ENCODE measurements around the gene ZSWIM3.
"Not testable (repeated sequence)": the region's sequence is repeated elsewhere in the genome, so short reads cannot be mapped to it uniquely, and the experiment has no call there.

ZSWIM3 gene

DNA sequence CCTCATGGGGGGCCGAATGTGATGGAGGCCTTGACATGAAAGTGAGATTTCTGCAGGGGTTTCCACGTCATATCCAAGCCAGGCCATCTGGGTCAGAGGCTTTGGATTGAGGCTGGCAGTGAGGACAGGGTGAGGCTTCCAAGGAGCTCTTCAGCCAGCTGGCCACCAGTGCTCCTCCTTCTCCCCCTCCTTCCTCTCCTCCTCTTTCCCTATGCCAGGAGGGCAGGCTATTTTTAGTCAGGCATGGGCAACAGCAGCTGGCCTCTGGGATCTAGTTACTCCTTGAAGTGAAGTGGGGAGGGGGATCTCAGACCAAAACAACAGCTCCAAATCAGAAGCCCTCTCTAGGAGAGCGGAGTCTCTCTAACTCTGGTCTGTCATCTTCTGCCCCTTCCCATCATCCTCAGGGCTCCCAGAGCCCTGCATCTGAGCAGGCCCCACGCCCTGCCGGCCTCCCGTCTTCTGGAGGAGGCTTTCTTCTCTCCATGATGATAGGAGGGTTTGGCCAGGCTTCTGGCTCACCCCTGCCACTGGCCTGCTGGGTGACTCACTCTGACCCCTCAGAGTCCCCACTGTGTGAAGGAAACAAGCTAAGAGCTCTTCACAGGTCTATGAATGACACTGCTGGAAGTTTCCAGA, 30.9 kb upstream of the ZSWIM3 start:
- H3K27me3 Mint-ChIP-seq: peaks cover 22% of the 10 kb centered on the region
- peaks cover 26% of the 10 kb centered on the region for H3K4me1 Mint-ChIP-seq
- no peaks in the 10 kb centered on the region for H3K36me3 Mint-ChIP-seq
- H3K4me3 Mint-ChIP-seq: no peak overlapping the region
- H3K9me3 Mint-ChIP-seq: no peaks in the 10 kb centered on the region
- ATAC-seq: no peak
- H3K27ac Mint-ChIP-seq: no peak overlapping the region

DNA sequence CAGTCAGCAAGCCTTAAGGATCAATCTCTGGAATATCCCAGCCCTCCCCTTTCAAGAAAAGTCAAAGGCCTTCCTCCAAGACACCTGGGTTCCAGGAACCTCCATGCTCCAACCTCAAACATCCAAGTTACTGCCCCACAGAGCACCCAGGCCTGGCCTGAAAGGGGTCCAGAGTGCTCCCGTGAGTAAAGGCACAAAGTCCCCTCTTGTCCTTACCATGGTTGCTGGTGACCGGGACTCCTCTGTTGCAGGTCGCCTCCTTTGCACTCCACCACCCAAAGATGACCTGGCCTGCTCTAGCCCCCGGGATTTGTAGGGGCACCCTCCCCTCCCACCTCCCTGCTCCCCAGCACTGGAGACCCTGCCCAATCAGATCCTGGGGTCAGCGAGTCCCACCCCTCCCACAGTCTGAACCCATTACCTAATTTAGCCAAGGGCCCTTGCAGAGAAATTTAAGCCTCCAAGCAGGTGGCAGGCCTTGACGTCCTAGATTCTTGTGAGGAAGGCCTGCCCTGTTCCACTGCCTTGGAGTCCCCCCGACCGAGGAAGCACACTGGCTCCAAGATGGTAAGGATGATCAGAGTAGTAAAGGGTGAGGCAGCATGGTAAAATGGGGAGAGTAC, 30.3 kb upstream of the ZSWIM3 start, which contains the start of gene TNNC2:
Gene TNNC2 (minus strand): TSS at position 283 of the 623 bp plus-strand sequence. CDS start 64 bp downstream, at position 219.
- no peak for ATAC-seq
- H3K36me3 Mint-ChIP-seq: no peaks in the 10 kb centered on the region
- no peak within 1 kb of the TSS for H3K4me3 Mint-ChIP-seq
- H3K9me3 Mint-ChIP-seq: no peaks in the 10 kb centered on the region
- peaks cover 26% of the 10 kb centered on the region for H3K4me1 Mint-ChIP-seq
- no peak within 1 kb of the TSS for H3K27ac Mint-ChIP-seq
- peaks cover 22% of the 10 kb centered on the region for H3K27me3 Mint-ChIP-seq

DNA sequence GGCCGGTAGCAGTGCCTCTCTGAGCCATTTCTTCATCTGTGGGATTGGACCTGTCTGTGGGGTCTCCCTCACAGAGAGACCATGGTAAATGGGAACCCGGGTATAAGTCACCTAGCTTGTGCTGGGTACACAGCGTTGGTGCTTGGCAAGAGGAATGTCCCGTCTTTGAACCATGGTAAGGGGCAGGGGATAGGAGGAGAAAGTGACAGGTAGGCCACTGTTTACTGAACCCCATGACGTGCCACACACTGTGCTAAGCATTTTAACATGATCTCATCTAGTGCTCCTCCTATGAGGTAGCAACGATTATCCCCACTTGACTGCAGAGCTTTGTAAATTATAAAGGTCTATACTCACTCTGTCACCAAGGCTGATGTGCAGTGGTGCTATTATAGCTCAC, 29.7 kb upstream of the ZSWIM3 start:
- peaks cover 21% of the 10 kb centered on the region for H3K27me3 Mint-ChIP-seq
- H3K36me3 Mint-ChIP-seq: no peaks in the 10 kb centered on the region
- H3K9me3 Mint-ChIP-seq: no peaks in the 10 kb centered on the region
- no peak overlapping the region for H3K27ac Mint-ChIP-seq
- no peak for ATAC-seq
- peaks cover 23% of the 10 kb centered on the region for H3K4me1 Mint-ChIP-seq
- no peak overlapping the region for H3K4me3 Mint-ChIP-seq

DNA sequence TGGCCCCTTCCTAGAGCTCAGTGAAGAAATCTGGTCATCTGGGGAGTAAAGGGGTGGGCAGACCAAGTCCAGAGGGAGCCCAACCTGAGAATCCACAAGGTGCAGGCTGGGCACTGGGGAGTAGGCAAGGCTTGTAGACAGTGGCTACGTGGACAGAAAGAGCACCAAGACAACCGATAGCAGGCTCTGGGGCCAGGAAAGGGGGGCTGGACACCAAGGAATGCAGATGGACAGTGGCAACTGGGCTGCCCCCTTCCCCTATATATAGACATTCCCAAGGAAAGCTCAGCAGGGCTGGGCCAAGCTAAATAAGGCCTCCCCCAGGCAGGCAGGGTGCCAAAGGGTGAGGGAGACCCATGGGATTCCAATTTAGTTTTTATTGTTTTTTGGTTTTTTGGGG, 28.8 kb upstream of the ZSWIM3 start:
- Mint-ChIP-seq H3K4me1 (peaks cover 25% of the 10 kb centered on the region), H3K27ac (no peak overlapping the region), H3K36me3 (no peaks in the 10 kb centered on the region), H3K27me3 (peaks cover 13% of the 10 kb centered on the region), H3K9me3 (no peaks in the 10 kb centered on the region), H3K4me3 (no peak overlapping the region)
- ATAC-seq: no peak

DNA sequence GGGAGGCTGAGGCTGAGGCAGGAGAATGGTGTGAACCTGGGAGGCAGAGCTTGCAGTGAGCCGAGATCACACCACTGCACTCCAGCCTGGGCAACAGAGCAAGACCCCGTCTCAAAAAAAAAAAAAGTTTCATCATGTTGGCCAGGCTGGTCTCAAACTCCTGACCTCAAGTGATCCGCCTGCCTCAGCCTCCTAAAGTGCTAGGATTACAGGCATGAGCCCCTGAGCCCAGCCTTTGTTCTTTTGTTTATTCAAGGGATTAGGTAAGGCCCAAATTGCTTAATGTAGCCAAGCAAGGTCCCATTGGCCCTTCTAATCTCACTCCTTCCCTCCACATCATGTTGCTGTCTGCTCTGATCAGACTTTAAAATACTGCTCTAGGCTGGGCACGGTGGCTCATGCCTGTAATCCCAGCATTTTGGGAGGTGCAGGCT, 27.7 kb upstream of the ZSWIM3 start:
- H3K27me3 Mint-ChIP-seq, H3K9me3 Mint-ChIP-seq, ATAC-seq, H3K36me3 Mint-ChIP-seq, H3K27ac Mint-ChIP-seq, H3K4me3 Mint-ChIP-seq: not testable (repeated sequence)
- H3K4me1 Mint-ChIP-seq: peaks cover 14% of the 10 kb centered on the region

DNA sequence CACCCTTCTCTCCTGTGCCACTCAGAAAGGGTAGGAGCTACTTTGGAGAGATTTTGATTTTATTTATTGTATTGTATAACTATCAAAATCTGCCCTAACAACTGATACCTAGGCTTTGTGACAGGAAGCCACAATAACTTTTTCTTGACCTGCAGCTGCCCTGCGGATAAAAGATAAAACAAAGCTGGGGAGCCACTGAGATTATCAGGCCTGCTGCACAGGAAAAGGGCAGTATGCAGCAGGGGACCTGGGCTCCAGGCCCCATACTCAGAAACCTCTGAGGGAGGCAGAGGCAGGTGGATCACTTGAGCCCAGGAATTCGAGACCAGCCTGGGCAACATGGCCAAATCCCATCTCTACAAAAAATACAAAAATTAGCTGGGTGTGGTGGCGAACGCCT, 24.8 kb upstream of the ZSWIM3 start:
- Mint-ChIP-seq H3K4me3 (peak overlapping the region; percentile 79), H3K9me3 (no peaks in the 10 kb centered on the region), H3K27ac (peak overlapping the region; percentile 69)

DNA sequence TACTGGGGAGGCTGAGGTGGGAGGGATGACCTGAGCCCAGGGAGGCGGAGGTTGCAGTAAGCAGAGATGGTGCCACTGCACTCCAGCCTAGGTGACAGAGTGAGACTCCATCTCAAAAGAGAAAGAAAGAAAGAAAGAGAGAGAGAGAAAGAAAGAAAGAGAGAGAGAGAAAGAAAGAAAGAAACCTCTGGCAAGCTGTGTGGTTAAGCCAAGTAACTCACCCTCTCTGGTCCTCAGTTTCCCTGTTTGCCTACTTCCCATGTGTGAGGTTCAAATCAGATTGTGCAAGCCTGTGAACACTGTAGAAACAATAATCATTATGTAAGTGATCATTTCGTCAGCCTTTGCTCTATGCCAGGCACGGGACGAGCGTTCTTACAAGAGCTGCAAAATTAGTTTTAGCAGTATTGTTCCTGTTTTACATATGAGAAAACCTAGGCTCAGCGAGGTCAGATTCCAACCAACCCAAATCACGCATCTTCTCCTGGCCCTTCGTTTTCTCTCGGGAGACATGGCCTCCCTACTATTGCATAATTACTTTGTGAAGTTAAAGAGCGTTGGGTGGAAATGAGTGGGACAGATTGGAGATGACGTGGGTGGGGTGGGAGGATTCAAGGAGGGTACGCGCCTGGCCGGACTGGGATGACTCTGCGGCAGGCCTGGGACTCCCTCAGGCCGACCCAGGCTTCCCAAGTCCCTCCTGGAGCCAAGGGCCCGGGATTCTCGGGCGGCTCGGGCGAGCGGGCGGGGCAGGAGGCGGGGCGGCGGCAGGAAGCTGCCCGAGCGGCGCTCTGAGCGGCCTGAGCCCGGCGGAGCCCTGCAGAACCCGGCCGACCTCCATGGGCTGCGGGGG, 24.2 kb upstream of the ZSWIM3 start, which contains the start of gene SNX21:
Gene SNX21 (plus strand): TSS at position 770 of the 853 bp plus-strand sequence. CDS start 121 bp downstream, outside the sequence.
- no peaks in the 10 kb centered on the region for H3K9me3 Mint-ChIP-seq
- ATAC-seq: peak; percentile 75
- H3K36me3 Mint-ChIP-seq: no peaks in the 10 kb centered on the region
- H3K27me3 Mint-ChIP-seq: no peaks in the 10 kb centered on the region
- H3K27ac Mint-ChIP-seq: peak within 1 kb of the TSS; percentile 69
- H3K4me3 Mint-ChIP-seq: peak within 1 kb of the TSS; percentile 79
- peaks cover 10% of the 10 kb centered on the region for H3K4me1 Mint-ChIP-seq

More for the DNA sequence above, 24.8 kb upstream of the ZSWIM3 start:
- ATAC-seq: no peak
- no peaks in the 10 kb centered on the region for H3K27me3 Mint-ChIP-seq
- H3K4me1 Mint-ChIP-seq: peaks cover 10% of the 10 kb centered on the region
- H3K36me3 Mint-ChIP-seq: no peaks in the 10 kb centered on the region

DNA sequence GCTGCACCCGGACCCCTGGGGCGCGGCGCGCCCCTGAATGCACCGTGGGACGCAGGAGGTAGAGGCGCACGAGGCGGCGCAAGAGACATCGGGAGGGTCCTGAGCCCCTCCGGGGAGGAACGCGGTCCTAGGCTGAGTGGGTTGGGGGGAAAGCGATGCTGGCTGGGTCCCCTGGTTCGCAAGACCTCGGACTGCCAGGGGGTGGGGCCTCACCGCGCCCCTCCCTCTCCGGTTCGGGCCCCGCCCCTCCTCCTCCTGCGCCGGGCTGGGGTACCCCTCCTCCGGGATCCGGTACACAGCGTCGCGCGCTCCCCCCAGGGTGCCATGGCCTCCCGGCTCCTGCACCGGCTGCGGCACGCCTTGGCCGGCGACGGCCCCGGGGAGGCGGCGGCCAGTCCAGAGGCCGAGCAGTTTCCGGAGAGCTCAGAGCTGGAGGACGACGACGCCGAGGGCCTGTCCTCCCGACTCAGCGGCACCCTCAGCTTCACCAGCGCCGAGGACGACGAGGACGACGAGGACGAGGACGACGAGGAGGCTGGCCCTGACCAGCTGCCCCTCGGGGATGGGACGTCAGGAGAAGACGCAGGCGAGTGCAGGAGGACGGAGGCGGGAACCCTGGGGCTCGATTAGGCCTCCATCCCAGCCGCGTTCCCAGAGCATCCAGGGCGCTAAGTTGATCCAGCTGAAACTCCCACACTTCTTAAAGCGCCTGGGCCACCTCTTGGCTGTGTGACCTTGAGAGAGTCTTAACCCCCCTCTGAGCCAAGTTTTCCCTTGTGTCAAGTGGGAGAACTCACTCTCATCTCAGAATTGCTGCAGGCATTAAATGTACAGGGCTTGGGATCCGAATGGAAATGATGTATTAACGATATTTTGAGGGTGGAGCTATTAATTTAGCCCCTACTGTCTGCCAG, 23.3 kb upstream of the ZSWIM3 start:
- Mint-ChIP-seq H3K27ac (peak overlapping the region; percentile 69), H3K4me3 (peak overlapping the region; percentile 79), H3K27me3 (no peaks in the 10 kb centered on the region), H3K4me1 (peaks cover 10% of the 10 kb centered on the region), H3K9me3 (no peaks in the 10 kb centered on the region), H3K36me3 (no peaks in the 10 kb centered on the region)
- ATAC-seq: peak; percentile 82

DNA sequence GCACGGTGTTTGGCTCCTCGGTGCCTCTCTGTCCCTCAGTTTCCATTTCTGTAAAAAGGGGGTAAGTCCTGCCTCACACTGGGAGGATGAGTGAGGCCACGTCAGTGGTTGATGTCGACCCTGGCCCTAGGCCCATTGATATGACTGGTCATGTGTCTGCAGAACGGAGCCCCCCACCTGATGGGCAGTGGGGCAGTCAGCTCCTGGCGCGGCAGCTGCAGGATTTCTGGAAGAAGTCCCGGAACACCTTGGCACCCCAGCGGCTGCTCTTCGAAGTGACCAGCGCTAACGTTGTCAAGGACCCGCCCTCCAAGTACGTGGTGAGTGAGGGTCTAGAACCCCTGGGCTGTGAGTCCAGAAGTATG, 22.6 kb upstream of the ZSWIM3 start:
- no peaks in the 10 kb centered on the region for H3K27me3 Mint-ChIP-seq
- H3K4me1 Mint-ChIP-seq: peaks cover 10% of the 10 kb centered on the region
- H3K4me3 Mint-ChIP-seq: peak overlapping the region; percentile 79
- ATAC-seq: no peak
- H3K27ac Mint-ChIP-seq: no peak overlapping the region
- H3K36me3 Mint-ChIP-seq: no peaks in the 10 kb centered on the region
- H3K9me3 Mint-ChIP-seq: no peaks in the 10 kb centered on the region

DNA sequence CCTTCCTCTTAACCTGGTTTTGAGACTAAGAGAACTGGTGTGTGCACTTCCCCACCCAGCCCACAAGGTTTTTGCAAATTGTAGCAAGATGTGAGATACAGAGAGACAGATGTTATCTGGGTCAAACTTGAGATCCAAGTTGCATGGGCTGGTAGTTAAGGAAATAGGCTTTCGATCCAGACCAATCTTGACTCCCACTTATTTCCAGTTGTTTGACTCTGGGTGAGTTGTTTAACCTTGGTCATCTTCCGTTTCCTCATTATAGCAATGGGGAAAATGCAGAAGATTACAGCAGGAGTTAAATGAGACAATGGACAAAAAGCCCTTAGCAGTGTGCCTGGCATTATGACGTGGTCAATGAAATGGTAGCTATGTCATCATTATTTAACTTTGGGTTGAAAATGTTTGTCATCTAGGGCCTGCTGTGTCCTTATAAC, 22.1 kb upstream of the ZSWIM3 start:
- Mint-ChIP-seq H3K4me3 (no peak overlapping the region), H3K4me1 (peaks cover 10% of the 10 kb centered on the region), H3K36me3 (no peaks in the 10 kb centered on the region), H3K27me3 (no peaks in the 10 kb centered on the region), H3K9me3 (no peaks in the 10 kb centered on the region), H3K27ac (no peak overlapping the region)
- no peak for ATAC-seq

DNA sequence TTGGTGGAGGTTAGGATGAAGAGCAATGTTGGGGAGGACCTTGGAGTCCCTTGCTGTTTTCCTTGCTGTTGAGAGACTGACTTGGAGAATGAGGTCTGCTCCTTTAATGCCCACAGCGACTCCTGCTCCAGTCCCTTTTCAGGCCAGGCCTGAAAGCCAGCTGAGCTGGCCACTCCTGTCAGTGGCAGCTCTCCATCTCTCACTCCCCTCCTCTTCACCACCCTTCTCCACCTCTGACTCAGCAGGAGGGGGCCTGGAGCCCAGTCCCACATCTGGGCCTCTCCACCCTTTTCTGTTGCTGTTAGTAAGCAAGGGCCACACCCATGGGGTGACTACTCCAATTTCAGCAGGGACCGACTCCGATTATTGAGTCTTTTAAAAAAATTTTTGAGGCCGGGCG, 21.6 kb upstream of the ZSWIM3 start:
- no peaks in the 10 kb centered on the region for H3K36me3 Mint-ChIP-seq
- no peak overlapping the region for H3K4me3 Mint-ChIP-seq
- no peaks in the 10 kb centered on the region for H3K9me3 Mint-ChIP-seq
- ATAC-seq: no peak
- no peaks in the 10 kb centered on the region for H3K27me3 Mint-ChIP-seq
- no peak overlapping the region for H3K27ac Mint-ChIP-seq
- H3K4me1 Mint-ChIP-seq: peaks cover 10% of the 10 kb centered on the region

DNA sequence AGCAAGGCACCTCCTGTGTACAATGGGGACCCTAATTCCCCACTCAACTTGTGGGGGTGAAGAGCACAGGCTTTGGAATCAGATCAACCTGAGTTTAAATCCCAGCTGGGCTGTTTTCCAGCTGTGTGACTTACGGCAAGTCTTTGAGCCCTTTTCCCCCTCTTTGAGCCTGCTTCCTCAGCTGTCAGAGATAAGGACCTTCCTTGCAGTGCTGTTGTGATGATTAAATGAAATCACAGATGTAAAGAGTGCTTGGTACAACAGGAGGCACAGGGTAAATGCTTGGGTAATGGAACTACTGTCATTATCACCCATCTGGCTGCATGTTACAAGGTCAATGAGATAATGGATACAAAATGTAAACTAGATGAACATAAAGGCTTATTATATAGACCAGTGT, 20.6 kb upstream of the ZSWIM3 start:
- H3K27me3 Mint-ChIP-seq: no peaks in the 10 kb centered on the region
- no peaks in the 10 kb centered on the region for H3K36me3 Mint-ChIP-seq
- no peak overlapping the region for H3K4me3 Mint-ChIP-seq
- H3K4me1 Mint-ChIP-seq: peaks cover 18% of the 10 kb centered on the region
- H3K9me3 Mint-ChIP-seq: no peaks in the 10 kb centered on the region
- no peak for ATAC-seq
- no peak overlapping the region for H3K27ac Mint-ChIP-seq

DNA sequence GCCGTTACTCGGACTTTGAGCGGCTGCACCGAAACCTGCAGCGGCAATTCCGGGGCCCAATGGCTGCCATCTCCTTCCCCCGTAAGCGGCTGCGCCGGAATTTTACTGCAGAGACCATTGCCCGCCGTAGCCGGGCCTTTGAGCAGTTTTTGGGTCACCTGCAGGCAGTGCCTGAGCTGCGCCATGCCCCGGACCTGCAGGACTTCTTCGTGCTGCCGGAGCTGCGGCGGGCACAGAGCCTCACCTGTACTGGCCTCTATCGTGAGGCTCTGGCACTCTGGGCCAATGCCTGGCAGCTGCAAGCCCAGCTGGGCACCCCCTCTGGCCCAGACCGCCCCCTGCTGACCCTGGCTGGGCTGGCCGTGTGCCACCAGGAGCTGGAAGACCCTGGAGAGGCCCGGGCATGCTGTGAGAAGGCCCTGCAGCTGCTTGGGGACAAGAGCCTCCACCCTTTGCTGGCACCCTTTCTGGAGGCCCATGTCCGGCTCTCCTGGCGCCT, 16.7 kb upstream of the ZSWIM3 start:
- H3K36me3 Mint-ChIP-seq: peaks cover 22% of the 10 kb centered on the region
- no peak for ATAC-seq
- H3K4me3 Mint-ChIP-seq: no peak overlapping the region
- H3K27ac Mint-ChIP-seq: peak overlapping the region; percentile 77
- no peaks in the 10 kb centered on the region for H3K27me3 Mint-ChIP-seq
- no peaks in the 10 kb centered on the region for H3K9me3 Mint-ChIP-seq
- H3K4me1 Mint-ChIP-seq: peaks cover 16% of the 10 kb centered on the region

DNA sequence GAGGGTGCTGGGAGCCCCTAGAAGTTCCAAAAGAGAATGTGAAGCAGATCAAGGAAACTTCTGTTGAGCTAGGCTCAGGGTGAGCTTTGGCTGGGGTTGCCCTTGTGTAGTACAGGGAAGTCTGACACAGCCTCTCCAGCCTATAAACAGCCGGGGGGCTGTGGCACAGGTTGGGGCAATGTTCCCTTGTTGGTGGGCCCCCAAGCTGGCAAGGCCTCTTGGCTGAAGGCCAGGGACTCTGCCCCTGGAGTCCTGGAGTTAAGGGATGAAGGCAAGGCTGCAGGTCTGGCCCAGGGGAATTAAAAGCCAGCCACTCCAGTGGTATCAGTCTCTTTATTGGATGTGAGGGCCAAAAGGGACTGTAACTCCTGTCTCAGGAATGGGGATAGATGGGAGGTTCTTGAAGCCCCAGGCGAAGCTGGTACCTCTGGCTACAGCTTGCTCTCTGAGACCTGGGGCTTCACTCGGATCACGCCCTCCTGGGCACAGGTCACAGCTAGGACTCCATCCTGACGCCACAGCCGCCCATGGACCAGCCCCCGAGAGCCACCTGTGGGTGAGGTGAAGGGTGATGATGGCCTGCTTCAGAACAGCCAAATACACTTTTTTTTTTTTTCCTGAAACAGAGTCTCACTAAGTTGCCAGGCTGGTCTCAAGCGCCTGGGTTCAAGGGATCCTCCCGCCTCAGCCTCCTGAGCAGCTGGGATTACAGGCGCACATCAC, 15.8 kb upstream of the ZSWIM3 start:
- Mint-ChIP-seq H3K27ac (peak overlapping the region; percentile 77), H3K36me3 (peaks cover 25% of the 10 kb centered on the region), H3K9me3 (no peaks in the 10 kb centered on the region), H3K27me3 (no peaks in the 10 kb centered on the region), H3K4me3 (no peak overlapping the region), H3K4me1 (peaks cover 16% of the 10 kb centered on the region)
- no peak for ATAC-seq

All from stimulated activated memory B cell treated with anti-CD40 and anti-IgM and Interleukin-4, amounts not matched to agents 10 μg/mL and 1 μg/mL and 100 μg/mL, for 72 hours (primary cell).